Large intestine (tissue), 3 donors: ENCODE measurements around the gene ZNF446. TPM values are rescaled to one million over a fixed set of nuclear protein-coding genes. Genes with fewer than 3 reads are reported as not detected.
A peak's percentile ranks its signal among the peaks of the same experiment; 100 is the strongest.
"Not testable (repeated sequence)": the region's sequence is repeated elsewhere in the genome, so short reads cannot be mapped to it uniquely, and the experiment has no call there.

Experiments used
- DNase-seq, 2 donors: peaks; one replicate each; pipeline versions ENCODE4 v3.0.0 to v3.0.0-alpha.2; 2013
- H3K27ac ChIP-seq: one replicate; pipeline ENCODE4 v1.5.1; 2013; ENCODE audit warnings: low read length
- H3K27me3 ChIP-seq: 2 replicates; pipeline ENCODE4 v1.6.1; 2013; ENCODE audit warnings: low read length; ENCODE audit not compliant: control insufficient read depth, insufficient read depth
- H3K36me3 ChIP-seq: 2 replicates; pipeline ENCODE4 v1.6.1; 2013; ENCODE audit warnings: low read length; ENCODE audit not compliant: control insufficient read depth, insufficient read depth
- H3K4me1 ChIP-seq: one replicate; pipeline ENCODE4 v1.6.1; 2013; ENCODE audit warnings: low read length; ENCODE audit not compliant: control insufficient read depth, insufficient read depth
- H3K4me3 ChIP-seq: one replicate; pipeline ENCODE4 v1.5.1; 2013; ENCODE audit warnings: low read length
- H3K9me3 ChIP-seq: one replicate; pipeline ENCODE4 v1.6.1; 2013; ENCODE audit warnings: mild to moderate bottlenecking, low read depth, low read length, moderate library complexity; ENCODE audit not compliant: control insufficient read depth
- WGBS: methylation state at CpG from one replicate; pipeline ENCODE4 v1.1.5; 2013; ENCODE audit warnings: low lambda C conversion rate; ENCODE audit not compliant: insufficient coverage; 5-methylcytosine and 5-hydroxymethylcytosine counted together
- polyA plus RNA-seq: library from polyadenylated mRNA; unstranded; fragments of 120-200 nt; gene quantifications from one replicate; pipeline ENCODE4 v1.2.1, GENCODE V29; 2013

ZNF446 gene
- polyA plus RNA-seq, 1 donor, result 10.3 TPM

DNA sequence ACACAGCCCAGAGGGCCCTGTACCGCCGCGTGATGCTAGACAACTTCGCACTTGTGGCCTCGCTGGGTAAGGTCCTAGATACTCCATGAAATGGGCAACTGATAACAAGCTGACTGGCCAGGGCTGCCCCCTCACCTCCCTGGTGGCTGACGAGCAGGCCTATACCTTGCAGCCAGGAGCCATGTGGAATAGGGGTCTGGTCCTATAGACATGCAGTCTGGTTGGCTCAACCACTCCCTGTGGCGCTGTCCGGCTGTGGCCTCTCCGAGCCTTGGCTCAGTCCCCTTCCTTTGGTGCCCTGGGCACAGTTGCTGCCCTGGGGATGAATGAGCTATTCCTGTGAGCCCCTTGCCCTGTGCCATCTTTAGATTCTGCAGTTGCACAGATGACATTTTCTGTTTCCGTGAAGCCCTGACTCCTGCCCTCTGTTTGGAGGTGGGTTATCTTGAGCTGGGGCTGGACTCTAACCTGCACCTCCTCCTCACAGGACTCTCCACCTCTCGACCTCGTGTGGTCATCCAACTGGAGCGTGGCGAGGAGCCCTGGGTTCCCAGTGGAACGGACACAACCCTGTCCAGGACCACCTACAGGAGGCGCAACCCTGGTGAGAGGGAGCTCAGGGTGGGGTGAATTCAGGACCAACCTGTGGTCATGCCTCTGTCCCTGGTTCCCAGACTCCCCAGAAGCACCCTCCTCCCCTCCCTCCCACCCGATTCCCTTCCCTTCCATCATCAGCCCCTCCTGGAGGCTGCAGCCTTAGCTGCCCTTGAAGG, 6.7 kb upstream of the ZNF446 start:
- WGBS, result no CpG with 5 or more reads among the region's 17 CpGs
- no peaks in the 10 kb centered on the region for H3K27me3 ChIP-seq
- peaks cover 39% of the 10 kb centered on the region for H3K36me3 ChIP-seq
- no peak overlapping the region for H3K27ac ChIP-seq
- no peak overlapping the region for H3K4me3 ChIP-seq
- no peak for DNase-seq
- no peaks in the 10 kb centered on the region for H3K9me3 ChIP-seq
- peaks cover 4% of the 10 kb centered on the region for H3K4me1 ChIP-seq

DNA sequence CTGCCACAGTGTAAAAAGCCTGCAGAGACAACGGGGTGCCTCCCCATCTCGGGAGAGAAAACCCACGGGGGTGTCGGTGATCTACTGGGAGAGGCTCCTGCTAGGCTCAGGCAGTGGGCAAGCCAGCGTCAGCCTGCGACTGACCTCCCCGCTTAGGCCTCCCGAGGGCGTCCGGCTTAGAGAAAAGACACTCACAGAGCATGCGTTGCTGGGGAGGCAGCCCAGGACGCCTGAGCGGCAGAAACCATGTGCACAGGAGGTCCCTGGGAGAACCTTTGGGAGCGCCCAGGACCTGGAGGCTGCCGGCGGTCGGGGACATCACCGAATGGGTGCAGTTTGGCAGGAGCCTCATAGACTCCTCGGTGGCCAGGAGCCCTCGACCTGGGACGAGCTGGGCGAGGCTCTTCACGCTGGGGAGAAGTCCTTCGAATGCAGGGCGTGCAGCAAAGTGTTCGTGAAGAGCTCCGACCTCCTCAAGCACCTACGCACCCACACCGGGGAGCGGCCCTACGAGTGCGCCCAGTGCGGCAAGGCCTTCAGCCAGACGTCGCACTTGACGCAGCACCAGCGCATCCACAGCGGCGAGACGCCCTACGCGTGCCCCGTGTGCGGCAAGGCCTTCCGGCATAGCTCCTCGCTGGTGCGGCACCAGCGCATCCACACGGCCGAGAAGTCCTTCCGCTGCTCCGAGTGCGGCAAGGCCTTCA, 5.2 kb upstream of the ZNF446 start:
- H3K4me3 ChIP-seq, H3K4me1 ChIP-seq, DNase-seq, H3K27me3 ChIP-seq, H3K27ac ChIP-seq, H3K9me3 ChIP-seq: not testable (repeated sequence)
- no CpG with 5 or more reads among the region's 53 CpGs for WGBS
- H3K36me3 ChIP-seq, result peaks cover 39% of the 10 kb centered on the region

DNA sequence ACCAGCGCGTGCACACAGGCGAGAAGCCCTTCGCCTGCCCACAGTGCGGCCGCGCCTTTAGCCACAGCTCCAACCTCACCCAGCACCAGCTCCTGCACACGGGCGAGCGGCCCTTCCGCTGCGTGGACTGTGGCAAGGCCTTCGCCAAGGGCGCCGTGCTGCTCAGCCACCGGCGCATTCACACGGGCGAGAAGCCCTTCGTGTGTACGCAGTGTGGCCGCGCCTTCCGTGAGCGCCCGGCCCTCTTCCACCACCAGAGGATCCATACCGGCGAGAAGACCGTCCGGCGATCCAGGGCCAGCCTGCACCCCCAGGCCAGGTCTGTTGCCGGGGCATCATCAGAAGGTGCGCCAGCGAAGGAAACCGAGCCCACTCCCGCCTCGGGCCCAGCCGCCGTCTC, 4.4 kb upstream of the ZNF446 start:
- no peaks in the 10 kb centered on the region for H3K27me3 ChIP-seq
- no peak overlapping the region for H3K27ac ChIP-seq
- H3K36me3 ChIP-seq, result peaks cover 39% of the 10 kb centered on the region
- peaks cover 6% of the 10 kb centered on the region for H3K4me1 ChIP-seq
- WGBS, result 100% methylated on average over 2 of the region's 39 CpGs
- no peak for DNase-seq
- no peaks in the 10 kb centered on the region for H3K9me3 ChIP-seq
- H3K4me3 ChIP-seq, result no peak overlapping the region

DNA sequence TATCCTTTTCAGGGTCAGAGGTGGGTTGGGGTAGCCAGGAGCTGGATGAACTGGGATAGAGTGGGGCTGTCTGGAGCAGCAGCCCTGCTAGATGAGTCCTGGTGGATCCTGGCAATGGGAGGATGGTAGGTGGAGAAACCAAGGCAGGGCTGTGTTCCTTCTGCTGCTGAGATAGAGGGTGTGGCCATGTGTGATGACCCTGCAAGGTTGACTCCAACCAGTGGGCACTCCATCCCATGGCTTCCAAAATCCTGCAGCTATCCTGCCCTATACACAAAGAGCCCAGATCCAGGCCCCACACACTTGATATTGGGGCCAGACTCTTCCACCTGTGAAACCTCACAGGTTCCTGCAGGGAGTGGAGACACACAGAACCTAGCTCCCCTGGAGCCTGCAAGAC, 2.4 kb upstream of the ZNF446 start:
- no peak overlapping the region for H3K4me3 ChIP-seq
- no peak overlapping the region for H3K27ac ChIP-seq
- no peak for DNase-seq
- H3K4me1 ChIP-seq, result peaks cover 12% of the 10 kb centered on the region
- peaks cover 46% of the 10 kb centered on the region for H3K36me3 ChIP-seq
- no peaks in the 10 kb centered on the region for H3K9me3 ChIP-seq
- no peaks in the 10 kb centered on the region for H3K27me3 ChIP-seq

DNA sequence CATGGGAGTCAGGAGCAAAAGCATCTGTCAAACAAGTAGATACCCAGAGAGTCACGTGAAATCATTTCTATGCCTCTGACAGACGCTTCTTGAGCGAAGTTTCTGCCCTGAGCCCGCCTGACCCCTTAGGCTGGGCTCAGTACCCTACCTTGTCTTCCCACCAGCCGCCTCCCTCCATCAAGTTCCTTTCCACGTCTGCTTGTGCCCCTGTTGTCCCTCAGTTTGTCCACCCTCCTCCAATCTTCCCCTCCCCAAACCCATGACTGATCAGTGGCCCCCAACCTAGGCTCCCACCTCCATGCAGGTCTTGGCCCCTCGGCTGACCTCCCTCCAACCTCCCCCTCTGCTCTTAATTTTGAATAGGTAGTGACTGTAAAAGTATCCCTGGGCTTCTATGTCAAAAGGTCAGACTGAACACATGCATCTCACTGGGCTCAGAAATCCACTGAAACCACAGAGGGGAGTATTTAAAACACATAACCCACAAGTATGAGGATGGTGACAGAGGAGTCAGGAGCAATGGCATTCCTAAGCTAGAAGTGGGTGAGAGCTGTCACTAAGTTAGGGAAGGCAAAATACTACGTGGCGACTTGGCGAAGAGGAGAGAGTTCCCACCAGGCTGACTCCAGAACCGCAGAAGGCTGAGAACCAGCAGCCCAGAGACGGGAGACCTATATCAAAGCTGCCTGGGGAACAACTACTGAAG, 1.7 kb upstream of the ZNF446 start:
- Histone ChIP-seq H3K36me3 (peaks cover 41% of the 10 kb centered on the region), H3K27me3 (no peaks in the 10 kb centered on the region), H3K4me1 (peaks cover 12% of the 10 kb centered on the region), H3K27ac (no peak overlapping the region), H3K9me3 (no peaks in the 10 kb centered on the region), H3K4me3 (no peak overlapping the region)
- no peak for DNase-seq
- no CpG with 5 or more reads among the region's 12 CpGs for WGBS

DNA sequence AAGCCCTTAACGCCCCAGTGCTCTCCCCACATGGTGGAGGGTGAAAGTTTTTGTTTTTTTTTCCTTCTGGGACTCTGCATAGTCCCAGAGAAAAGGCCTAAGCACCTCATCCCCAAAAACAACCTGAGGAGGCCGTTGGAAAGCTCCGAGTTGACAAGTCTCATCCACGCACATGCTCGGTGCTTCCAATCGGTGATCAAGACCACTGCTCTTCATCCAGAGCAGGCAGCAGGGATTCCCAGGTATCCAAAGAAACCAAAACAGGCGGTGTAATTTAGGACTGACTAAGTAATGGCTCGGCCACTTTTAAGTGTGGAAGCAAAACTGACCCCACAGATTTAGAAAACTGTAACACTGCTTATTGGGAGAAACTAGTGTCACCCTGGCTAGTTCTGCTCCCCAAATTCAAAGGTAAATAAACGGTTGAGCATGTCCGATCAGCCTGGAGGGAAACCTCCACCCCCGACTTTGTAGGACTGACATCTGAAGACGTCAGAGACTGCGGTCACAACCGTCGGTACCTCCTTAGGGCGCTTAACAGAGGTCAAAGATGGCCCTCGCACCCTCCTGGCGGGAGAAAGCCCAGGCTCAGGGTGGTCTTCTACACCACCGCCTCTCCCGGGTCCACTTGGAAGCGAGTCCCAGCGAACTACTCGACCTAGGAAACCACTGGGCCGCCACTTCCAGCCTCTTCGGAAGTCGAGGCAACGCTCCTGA, 997 bp upstream of the ZNF446 start:
- no CpG with 5 or more reads among the region's 27 CpGs for WGBS
- H3K27ac ChIP-seq, result peak overlapping the region; percentile 97
- H3K4me3 ChIP-seq, result peak overlapping the region; percentile 76
- H3K36me3 ChIP-seq, result peaks cover 38% of the 10 kb centered on the region
- peaks cover 12% of the 10 kb centered on the region for H3K4me1 ChIP-seq
- H3K27me3 ChIP-seq, result no peaks in the 10 kb centered on the region
- DNase-seq, result no peak
- H3K9me3 ChIP-seq, result no peaks in the 10 kb centered on the region

DNA sequence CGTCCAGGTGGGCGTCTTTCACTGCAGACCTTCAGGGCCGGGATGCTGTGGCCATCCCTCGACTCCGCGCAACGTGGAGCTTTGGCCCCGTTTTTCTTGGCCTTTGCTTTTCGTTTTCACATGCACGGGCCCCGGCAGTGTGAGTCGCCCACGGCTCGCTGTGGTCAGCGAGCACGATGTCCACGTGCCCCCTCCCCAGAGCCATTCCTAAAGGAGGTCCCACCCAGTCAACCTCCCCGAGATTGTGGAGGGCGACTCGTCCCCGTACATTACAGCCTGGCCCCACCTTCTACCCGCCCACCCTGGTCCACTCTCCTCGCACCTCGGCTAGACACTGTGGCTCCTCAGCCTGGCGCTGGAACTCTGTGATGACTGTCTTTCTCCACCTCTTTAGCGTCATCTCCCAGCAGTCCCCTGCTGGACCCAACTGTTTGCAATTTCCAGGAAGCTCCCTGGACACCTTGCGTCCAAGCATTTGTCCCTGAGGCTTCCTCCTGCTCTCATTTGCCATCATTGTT, 405 bp downstream of the ZNF446 start:
- peak overlapping the region; percentile 97 for H3K27ac ChIP-seq
- 60% methylated on average over 1 of the region's 27 CpGs for WGBS
- no peaks in the 10 kb centered on the region for H3K9me3 ChIP-seq
- peaks cover 45% of the 10 kb centered on the region for H3K36me3 ChIP-seq
- peaks cover 12% of the 10 kb centered on the region for H3K4me1 ChIP-seq
- H3K27me3 ChIP-seq, result no peaks in the 10 kb centered on the region
- DNase-seq, result peak in 1 of 2 donors; percentile 31
- peak overlapping the region; percentile 76 for H3K4me3 ChIP-seq

DNA sequence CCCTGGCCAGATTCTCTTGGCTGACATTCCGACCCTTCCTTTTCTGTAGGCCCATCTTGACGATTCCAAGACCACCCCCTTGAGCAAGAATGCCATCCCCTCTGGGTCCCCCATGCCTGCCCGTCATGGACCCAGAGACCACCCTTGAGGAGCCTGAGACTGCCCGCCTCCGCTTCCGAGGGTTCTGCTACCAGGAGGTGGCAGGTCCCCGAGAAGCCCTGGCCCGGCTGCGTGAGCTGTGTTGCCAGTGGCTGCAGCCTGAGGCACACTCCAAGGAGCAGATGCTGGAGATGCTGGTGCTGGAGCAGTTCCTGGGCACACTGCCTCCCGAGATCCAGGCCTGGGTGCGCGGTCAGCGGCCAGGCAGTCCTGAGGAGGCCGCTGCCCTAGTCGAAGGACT, 978 bp downstream of the ZNF446 start:
- no peaks in the 10 kb centered on the region for H3K27me3 ChIP-seq
- peaks cover 42% of the 10 kb centered on the region for H3K36me3 ChIP-seq
- H3K27ac ChIP-seq, result no peak overlapping the region
- H3K9me3 ChIP-seq, result no peaks in the 10 kb centered on the region
- H3K4me3 ChIP-seq, result no peak overlapping the region
- no peak for DNase-seq
- no CpG with 5 or more reads among the region's 15 CpGs for WGBS
- H3K4me1 ChIP-seq, result peaks cover 12% of the 10 kb centered on the region

DNA sequence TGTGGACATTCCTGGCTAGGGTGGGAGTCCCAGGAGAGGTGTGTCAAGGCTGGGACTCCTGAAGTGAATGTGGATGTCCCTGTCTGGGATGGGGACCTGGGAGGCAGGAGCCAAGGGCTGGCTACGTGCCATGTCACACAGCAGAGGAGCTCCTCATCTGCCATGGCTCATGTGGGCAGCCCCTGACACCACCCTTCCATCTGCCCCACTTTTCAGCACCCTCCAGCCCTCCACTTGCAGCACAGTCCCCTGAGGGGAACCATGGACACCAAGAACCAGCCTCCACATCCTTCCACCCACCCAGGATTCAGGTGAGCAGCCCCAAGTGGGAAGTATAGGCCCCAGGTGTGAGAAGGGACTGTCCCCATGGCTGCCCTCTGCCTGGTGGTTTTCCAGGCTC, 1.7 kb downstream of the ZNF446 start:
- Histone ChIP-seq H3K27me3 (no peaks in the 10 kb centered on the region), H3K4me3 (no peak overlapping the region), H3K9me3 (no peaks in the 10 kb centered on the region), H3K27ac (no peak overlapping the region), H3K36me3 (peaks cover 37% of the 10 kb centered on the region), H3K4me1 (peaks cover 12% of the 10 kb centered on the region)
- no peak for DNase-seq
- WGBS, result no CpG with 5 or more reads among the region's 1 CpG

DNA sequence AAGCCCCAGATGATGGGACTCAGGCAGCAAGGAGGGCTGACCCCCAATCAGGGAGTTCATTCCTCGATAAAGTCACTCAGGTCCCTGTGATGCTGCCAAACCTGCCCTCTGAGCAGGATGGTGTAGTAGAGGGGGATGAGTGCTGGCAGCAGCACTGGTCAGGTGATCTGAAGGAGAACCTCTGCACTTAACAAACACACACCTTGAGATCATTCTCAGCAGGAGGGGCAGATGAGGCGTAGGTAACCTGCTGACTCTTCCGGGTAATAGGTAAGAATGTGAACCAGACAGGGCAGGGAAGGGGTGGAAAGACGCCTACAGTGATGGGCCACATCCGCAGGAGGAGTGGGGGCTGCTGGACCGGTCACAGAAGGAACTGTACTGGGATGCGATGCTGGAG, 3.2 kb downstream of the ZNF446 start:
- no peak overlapping the region for H3K27ac ChIP-seq
- H3K27me3 ChIP-seq, result no peaks in the 10 kb centered on the region
- H3K36me3 ChIP-seq, result peaks cover 28% of the 10 kb centered on the region
- no peaks in the 10 kb centered on the region for H3K9me3 ChIP-seq
- peaks cover 12% of the 10 kb centered on the region for H3K4me1 ChIP-seq
- H3K4me3 ChIP-seq, result no peak overlapping the region
- no peak for DNase-seq
- WGBS, result 100% methylated on average over 3 of the region's 7 CpGs
